ENCODE measurements around the gene ZNF670.

ZNF670 gene

GRCh38 chr1:247115545-247115944 lies 36.9 kb upstream of the ZNF670 start:
- TF ChIP-seq SIN3A (IDR thresholded peaks at IDR 0.05; ENCODE audit: borderline replicate concordance, insufficient read depth, low read length): no peak
- TF ChIP-seq, protein P1, sequence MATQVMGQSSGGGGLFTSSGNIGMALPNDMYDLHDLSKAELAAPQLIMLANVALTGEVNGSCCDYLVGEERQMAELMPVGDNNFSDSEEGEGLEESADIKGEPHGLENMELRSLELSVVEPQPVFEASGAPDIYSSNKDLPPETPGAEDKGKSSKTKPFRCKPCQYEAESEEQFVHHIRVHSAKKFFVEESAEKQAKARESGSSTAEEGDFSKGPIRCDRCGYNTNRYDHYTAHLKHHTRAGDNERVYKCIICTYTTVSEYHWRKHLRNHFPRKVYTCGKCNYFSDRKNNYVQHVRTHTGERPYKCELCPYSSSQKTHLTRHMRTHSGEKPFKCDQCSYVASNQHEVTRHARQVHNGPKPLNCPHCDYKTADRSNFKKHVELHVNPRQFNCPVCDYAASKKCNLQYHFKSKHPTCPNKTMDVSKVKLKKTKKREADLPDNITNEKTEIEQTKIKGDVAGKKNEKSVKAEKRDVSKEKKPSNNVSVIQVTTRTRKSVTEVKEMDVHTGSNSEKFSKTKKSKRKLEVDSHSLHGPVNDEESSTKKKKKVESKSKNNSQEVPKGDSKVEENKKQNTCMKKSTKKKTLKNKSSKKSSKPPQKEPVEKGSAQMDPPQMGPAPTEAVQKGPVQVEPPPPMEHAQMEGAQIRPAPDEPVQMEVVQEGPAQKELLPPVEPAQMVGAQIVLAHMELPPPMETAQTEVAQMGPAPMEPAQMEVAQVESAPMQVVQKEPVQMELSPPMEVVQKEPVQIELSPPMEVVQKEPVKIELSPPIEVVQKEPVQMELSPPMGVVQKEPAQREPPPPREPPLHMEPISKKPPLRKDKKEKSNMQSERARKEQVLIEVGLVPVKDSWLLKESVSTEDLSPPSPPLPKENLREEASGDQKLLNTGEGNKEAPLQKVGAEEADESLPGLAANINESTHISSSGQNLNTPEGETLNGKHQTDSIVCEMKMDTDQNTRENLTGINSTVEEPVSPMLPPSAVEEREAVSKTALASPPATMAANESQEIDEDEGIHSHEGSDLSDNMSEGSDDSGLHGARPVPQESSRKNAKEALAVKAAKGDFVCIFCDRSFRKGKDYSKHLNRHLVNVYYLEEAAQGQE (IDR thresholded peaks at IDR 0.05; ENCODE audit: insufficient read depth in 1 of 2, low read depth in 2 of 2, low read length in 2 of 2): no peak
- no peak for TF ChIP-seq FOXP2 (optimal IDR thresholded peaks at IDR 0.05; ENCODE audit: borderline replicate concordance, extremely low read depth, extremely low read length, insufficient read depth)
- TF ChIP-seq POLR2AphosphoS5 (IDR thresholded peaks at IDR 0.05; ENCODE audit: low read depth, low read length): no peak
- TF ChIP-seq TAF1 (IDR thresholded peaks at IDR 0.05; ENCODE audit: borderline replicate concordance, insufficient read depth, low read length): no peak

DNA sequence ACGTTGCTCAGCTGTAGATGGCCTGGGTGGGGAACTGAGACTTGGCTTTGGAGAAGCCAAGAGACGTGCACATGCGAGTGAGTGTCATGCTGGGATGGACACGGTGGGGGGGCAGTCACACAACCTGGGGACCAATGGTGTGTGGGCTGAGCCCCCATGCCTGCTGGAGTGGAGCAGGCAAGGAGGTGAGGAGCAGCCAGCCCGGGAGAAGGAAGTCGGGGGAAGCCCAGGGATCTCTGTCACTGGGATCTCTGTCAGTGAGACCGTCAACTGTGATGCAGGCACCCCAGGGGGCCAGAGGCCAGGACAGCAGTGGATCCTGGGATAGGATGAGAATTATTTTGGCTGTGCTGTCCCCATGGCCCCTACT lies 36.5 kb upstream of the ZNF670 start:
- TF ChIP-seq SIN3A (IDR thresholded peaks at IDR 0.05; ENCODE audit: borderline replicate concordance, insufficient read depth, low read length) (no peak), POLR2AphosphoS5 (IDR thresholded peaks at IDR 0.05; ENCODE audit: low read depth, low read length) (no peak), FOXP2 (optimal IDR thresholded peaks at IDR 0.05; ENCODE audit: borderline replicate concordance, extremely low read depth, extremely low read length, insufficient read depth) (no peak), TAF1 (IDR thresholded peaks at IDR 0.05; ENCODE audit: borderline replicate concordance, insufficient read depth, low read length) (no peak)
- TF ChIP-seq, protein P1 (IDR thresholded peaks at IDR 0.05; ENCODE audit: insufficient read depth in 1 of 2, low read depth in 2 of 2, low read length in 2 of 2): no peak

DNA sequence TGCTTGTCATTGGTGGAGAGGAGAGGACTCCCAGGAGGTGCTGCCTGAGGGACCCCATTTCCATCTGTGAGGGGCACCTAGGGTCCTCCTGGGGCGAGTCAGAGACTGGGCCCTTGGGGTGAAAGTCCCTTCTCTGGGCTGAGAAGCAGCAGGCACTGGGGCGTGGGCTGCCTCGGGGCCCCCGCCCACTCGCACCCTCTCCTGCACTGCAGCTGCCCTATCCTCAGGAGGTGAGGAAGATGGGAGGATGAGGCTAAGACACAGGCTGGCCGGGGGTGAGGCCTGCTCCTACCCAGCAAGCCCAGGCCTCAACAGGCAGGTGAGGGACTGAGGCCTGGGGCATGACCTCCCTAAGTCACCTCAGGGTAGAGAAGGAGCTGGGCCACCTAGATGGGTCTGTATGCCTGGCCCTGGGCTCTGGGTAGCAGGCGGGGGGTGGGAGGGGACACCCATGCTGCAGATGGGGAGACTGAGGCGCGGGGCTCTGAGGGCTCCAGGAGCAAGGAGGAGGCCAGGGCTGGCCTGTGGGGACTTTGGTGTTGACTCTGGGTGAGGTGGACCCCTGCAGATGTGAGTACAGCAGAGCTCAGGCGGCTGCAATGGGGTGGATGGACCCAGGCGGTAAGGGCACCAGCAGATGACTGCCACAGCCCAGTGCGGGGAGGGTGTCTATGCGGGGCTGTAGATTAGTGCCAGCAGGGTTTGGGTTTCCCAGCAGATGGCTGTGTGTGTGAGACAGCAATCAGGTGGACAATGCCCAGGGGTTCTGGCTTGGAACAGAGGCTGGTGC lies 35.9 kb upstream of the ZNF670 start:
- TF ChIP-seq SIN3A (IDR thresholded peaks at IDR 0.05; ENCODE audit: borderline replicate concordance, insufficient read depth, low read length): no peak
- no peak for TF ChIP-seq TAF1 (IDR thresholded peaks at IDR 0.05; ENCODE audit: borderline replicate concordance, insufficient read depth, low read length)
- TF ChIP-seq, protein P1 (IDR thresholded peaks at IDR 0.05; ENCODE audit: insufficient read depth in 1 of 2, low read depth in 2 of 2, low read length in 2 of 2): no peak
- TF ChIP-seq POLR2AphosphoS5 (IDR thresholded peaks at IDR 0.05; ENCODE audit: low read depth, low read length): no peak

GRCh38 chr1:247113733-247114271 lies 35.2 kb upstream of the ZNF670 start:
- TF ChIP-seq TAF1 (IDR thresholded peaks at IDR 0.05; ENCODE audit: borderline replicate concordance, insufficient read depth, low read length): no peak
- TF ChIP-seq SIN3A (IDR thresholded peaks at IDR 0.05; ENCODE audit: borderline replicate concordance, insufficient read depth, low read length): no peak
- TF ChIP-seq, protein P1 (IDR thresholded peaks at IDR 0.05; ENCODE audit: insufficient read depth in 1 of 2, low read depth in 2 of 2, low read length in 2 of 2): no peak
- no peak for TF ChIP-seq POLR2AphosphoS5 (IDR thresholded peaks at IDR 0.05; ENCODE audit: low read depth, low read length)
- no peak for TF ChIP-seq FOXP2 (optimal IDR thresholded peaks at IDR 0.05; ENCODE audit: borderline replicate concordance, extremely low read depth, extremely low read length, insufficient read depth)
